Heart left ventricle (tissue), 13 donors: ENCODE data around the gene ATXN7.

Experiments used
- POLR2A ChIP-seq, 2 donors: fragments of 450-650 bp; IDR thresholded peaks; one replicate each; pipeline ENCODE4 v1.6.1; 2017; ENCODE audit warnings: antibody characterized with exemption in 2 of 2, mild to moderate bottlenecking in 2 of 2, moderate library complexity in 2 of 2
- TF ChIP-seq, protein P1 (sequence below), 12 donors: fragments of 200-600 bp; sonication (generic) in 4 of 12; IDR thresholded peaks; one replicate each; pipeline versions ENCODE4 v1.5.0 to v1.8.0; 2018 to 2022; ENCODE audit warnings: antibody characterized with exemption in 12 of 12, mild to moderate bottlenecking in 5 of 12
- donor health status: ischemic (EF 13 %, LVEDD 7.1; RV severe dilation, severe dysfunction).
- donor health status: DM: no; HTN: yes; CAD: no.
- donor health status: DM: no; HTN: no; CAD: no.
- donor health status: ischemic (EF 25% LVEDD 6.9; RV normal size, moderate dysfunction).
- donor health status: ischemic (EF 25% LVEDD 5.7; RV mildly dilated, moderate dysfunction).
- donor health status: ischemic (EF 35%, LVEDD 5.7; RV mildly dilated, moderate dysfunction).
- donor health status: nonischemic (EF 11% LVEDD 7.7; RV severe dilation, severe dysfunction).
- donor health status: DM: yes; HTN: yes; CAD: no.
- donor health status: PGD.
- donor health status: ischemic (EF 29% LVEDD 5.4; RV normal size, mild dysfunction).
- donor health status: nonischemic (EF 23%, LVEDD 6.1; RV moderate dilation, normal function).

DNA sequence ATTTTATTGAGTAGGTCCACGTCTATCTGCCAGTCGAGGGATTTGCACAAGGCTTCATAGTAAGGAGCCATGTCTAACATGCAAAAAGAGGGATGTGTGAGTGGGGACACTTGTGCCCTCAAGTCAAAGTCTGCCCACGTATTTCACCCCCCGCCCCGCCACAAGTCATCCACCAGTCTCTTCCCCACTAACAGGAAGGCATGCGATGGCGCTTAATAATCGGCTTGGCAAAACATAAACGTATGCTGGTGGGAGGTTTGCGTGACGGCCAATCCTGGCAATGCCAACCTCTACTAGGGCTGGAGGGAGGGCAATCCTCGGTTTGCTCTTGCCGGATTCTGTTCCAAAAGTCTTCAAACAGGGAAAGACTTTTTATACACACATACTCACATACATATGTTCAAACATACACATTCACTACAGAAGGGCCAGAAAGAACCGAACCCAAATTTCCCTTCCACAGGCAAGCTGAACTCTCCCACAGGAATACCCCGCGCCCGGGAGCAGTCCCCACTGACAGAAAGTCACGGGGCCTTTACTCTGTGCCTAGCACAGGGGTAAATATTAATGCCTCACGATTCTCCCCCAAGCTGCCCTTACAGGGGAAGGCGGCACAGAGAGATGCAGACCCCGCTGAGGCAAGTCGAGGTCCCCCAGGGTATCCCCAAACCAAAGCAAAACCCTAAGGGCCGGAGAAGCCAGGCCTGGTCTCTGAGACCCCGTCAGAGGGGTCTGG lies 159.0 kb downstream of the ATXN7 start:
- TF ChIP-seq, protein P1, sequence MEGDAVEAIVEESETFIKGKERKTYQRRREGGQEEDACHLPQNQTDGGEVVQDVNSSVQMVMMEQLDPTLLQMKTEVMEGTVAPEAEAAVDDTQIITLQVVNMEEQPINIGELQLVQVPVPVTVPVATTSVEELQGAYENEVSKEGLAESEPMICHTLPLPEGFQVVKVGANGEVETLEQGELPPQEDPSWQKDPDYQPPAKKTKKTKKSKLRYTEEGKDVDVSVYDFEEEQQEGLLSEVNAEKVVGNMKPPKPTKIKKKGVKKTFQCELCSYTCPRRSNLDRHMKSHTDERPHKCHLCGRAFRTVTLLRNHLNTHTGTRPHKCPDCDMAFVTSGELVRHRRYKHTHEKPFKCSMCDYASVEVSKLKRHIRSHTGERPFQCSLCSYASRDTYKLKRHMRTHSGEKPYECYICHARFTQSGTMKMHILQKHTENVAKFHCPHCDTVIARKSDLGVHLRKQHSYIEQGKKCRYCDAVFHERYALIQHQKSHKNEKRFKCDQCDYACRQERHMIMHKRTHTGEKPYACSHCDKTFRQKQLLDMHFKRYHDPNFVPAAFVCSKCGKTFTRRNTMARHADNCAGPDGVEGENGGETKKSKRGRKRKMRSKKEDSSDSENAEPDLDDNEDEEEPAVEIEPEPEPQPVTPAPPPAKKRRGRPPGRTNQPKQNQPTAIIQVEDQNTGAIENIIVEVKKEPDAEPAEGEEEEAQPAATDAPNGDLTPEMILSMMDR (IDR thresholded peaks at IDR 0.05), result no peak
- TF ChIP-seq POLR2A (IDR thresholded peaks at IDR 0.05), result no peak
